HG03135 (cell line): Measurements from ENCODE around the gene CCNY.
"Not testable (repeated sequence)": the region's sequence is repeated elsewhere in the genome, so short reads cannot be mapped to it uniquely, and the experiment has no call there.

ENCODE experiments used
- ATAC-seq: cut with Tn5 transposase; IDR thresholded peaks from one replicate; pipeline ENCODE4 v1.9.1; 2021; ENCODE audit warnings: mild to moderate bottlenecking, moderate library complexity; ENCODE audit not compliant: unreplicated experiment

The CCNY gene

GRCh38 chr10:35400595-35401268 is 64.4 kb downstream of the CCNY start:
- ATAC-seq, result no peak

- ATAC-seq, result not testable (repeated sequence)
These were observed 67.2 kb downstream of the CCNY start for GRCh38 chr10:35403491-35403890.

GRCh38 chr10:35404077-35404476 is 67.8 kb downstream of the CCNY start:
- ATAC-seq, result not testable (repeated sequence)

- ATAC-seq, result not testable (repeated sequence)
These were observed 69.8 kb downstream of the CCNY start for GRCh38 chr10:35406003-35406630.

- ATAC-seq, result not testable (repeated sequence)
These were observed 71.4 kb downstream of the CCNY start for GRCh38 chr10:35407696-35408095.

GRCh38 chr10:35409094-35409582 is 72.8 kb downstream of the CCNY start:
- ATAC-seq, result no peak

GRCh38 chr10:35409808-35410207 is 73.5 kb downstream of the CCNY start:
- no peak for ATAC-seq

- no peak for ATAC-seq
These were observed 75.9 kb downstream of the CCNY start for GRCh38 chr10:35412003-35412723.

- ATAC-seq, result no peak
These were observed 76.7 kb downstream of the CCNY start for GRCh38 chr10:35412900-35413491.

GRCh38 chr10:35413985-35414861 is 77.9 kb downstream of the CCNY start:
- no peak for ATAC-seq

- no peak for ATAC-seq
These were observed 79.2 kb downstream of the CCNY start for GRCh38 chr10:35415505-35415904.

GRCh38 chr10:35416619-35417312 is 80.5 kb downstream of the CCNY start:
- ATAC-seq, result no peak

- no peak for ATAC-seq
These were observed 81.0 kb downstream of the CCNY start for GRCh38 chr10:35417313-35417625.

- no peak for ATAC-seq
These were observed 81.5 kb downstream of the CCNY start for GRCh38 chr10:35417795-35418194.

- ATAC-seq, result not testable (repeated sequence)
These were observed 82.3 kb downstream of the CCNY start for GRCh38 chr10:35418580-35418979.

- ATAC-seq, result no peak
These were observed 83.7 kb downstream of the CCNY start for GRCh38 chr10:35420044-35420443.

GRCh38 chr10:35420827-35421552 is 84.7 kb downstream of the CCNY start:
- ATAC-seq, result no peak

GRCh38 chr10:35421553-35422178 is 85.4 kb downstream of the CCNY start:
- ATAC-seq, result no peak

- no peak for ATAC-seq
These were observed 85.9 kb downstream of the CCNY start for GRCh38 chr10:35422228-35422627.
